Measurements from ENCODE around the gene ITIH3.

ITIH3 gene

DNA sequence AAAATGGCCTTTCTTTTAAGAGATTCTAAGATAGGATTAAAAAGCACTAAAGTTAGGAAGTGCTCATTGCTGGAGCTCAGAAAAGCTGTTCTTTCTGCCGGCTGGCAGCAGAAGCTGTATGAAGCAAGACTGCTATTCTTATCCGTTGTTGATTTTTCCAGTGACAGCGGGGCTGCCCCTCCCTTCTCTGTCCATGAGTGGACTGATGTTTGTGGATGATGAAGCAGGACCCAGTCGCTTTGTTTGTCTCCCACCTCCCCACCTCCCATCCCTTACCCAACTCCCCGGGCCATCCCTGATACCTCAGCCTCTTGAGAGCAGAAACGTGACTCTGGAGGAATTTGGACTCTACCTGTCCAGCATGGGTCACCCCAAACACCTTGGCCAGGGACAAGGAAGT lies 50.6 kb downstream of the ITIH3 start:
- DNase-seq, result no peak

DNA sequence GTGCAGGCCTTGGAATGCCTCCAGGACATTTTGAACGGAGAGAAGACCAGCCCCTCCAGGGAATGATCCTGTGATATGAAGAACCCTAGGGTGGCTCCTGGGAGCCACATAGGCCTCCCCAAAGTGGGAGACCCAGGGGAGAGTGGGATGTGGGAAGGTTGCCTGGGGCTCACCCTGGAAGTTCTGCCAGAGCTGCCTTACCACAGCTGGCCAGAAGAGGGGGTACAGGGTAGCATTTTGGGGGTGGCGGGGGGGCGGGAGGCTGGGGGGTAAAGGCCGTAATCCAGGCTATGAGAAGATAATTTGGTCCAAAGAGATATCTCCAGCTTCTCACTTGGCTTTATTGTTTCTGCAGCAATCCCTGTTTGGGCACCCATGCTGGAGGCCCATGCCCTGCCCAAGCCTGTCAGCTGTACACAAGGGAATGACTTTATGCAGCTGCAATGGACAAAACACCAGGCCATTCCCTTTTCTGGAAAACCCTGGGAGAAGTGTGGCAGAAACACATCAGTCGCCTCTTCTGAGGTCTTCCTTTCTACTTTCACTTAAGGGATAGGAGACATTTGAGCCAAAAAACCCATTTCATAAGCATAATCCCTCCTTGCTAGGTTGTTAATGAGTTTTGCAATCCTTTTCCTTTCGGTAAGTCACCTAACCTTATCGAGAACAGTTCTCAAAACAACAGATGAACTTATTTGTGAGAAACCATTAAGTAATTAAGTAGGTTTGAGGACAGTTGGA lies 51.3 kb downstream of the ITIH3 start:
- DNase-seq, result no peak

DNA sequence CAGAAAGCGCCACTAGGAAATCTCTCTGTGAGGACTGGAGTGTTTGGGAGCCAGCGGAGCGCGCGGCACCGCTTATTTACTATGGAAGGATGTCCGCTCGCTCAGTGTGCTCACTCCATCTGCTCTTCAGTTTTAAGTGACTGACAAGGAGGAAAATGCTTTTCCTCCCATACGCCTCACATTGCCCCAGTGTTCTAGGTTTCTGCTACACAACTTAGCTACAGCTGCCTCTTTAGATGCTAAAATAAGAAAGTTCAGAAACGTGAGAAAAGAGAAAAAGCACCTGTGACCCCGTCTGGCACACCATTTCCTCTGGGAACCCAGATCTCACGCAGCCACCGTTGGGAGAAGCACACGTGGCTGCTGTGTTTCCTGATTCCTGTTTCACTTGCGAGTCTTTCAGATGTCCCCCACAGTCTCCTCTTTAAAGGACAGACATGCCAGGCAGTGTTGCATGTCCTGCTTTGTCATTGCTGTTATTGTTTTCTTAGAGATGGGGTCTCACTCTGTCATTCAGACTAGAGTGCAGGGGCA lies 51.9 kb downstream of the ITIH3 start:
- no peak for DNase-seq

DNA sequence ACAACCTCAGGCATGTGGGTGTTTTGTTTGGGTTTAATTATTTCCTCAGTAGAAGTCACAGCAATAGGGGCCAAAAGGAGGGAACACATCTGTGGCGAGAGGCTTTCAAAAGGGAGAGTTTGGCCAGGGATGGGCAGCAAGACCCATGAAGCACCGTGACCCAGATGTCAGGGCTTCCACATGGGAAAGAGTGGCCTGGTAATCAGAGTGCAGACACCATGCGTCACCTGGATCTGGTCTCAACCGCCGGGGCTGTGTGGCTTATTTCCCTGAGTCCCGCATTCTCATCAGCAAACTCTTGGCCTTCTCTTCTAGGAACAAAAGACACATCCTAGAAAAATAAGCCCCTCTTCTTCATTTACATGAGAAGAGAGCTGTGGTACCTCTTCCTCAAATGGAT lies 52.6 kb downstream of the ITIH3 start:
- no peak for DNase-seq

DNA sequence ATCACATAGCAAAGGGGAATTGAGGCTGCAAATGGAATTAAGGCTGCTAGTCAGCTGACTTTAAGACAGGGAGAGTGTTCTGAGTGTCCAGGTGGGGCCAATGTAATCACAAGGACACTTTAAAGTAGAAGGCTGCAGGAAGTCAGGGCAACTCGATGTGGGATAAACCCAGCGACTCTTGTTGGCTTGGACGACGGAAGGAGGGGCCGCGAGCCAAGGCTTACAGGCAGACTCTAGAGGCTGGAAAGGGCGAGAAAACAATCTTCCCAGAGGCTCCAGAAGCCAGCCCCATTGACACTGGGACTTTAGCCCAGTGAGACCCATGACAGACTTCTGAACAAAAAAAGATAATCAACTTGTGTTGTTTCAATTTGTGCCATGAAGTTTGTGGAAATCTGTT lies 53.1 kb downstream of the ITIH3 start:
- DNase-seq, result no peak

DNA sequence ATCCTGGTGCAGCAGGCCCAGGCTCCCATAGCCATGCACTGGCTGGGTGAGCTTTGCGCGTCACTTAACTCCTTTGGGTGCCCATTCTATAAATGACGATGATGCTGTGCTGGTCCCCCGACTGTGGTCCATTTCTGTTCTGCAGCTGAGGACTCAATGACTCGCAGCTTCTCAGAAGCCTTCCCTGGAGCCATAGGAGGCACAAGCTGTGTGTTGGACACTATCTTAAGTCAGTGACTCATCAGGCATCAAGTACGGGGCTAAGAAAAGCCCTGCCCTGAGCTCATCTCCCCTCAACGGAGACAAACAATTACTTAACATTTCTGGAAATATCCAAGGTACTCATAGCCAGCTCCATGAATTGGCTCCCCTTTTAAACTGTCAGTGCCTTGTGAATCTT lies 54.0 kb downstream of the ITIH3 start:
- DNase-seq, result no peak

DNA sequence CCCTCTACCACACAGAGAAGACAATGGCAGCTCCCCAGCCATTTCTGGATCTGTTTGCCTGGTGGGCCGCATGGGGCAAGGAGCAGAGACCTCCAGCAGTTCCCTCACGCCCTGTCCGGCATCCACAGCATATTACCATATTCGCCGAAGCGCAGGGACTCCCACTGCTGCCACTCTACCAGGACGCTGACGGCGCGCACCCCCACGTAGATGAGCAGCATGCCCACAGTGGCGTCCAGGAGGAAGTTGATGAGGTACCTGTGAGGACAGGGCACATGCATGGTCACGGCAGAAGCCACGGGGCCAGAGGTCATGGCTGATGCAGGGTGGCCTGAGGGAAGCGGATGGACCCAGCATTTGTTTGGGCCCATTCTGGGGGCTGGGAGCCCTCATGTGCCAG lies 55.1 kb downstream of the ITIH3 start:
- no peak for DNase-seq

DNA sequence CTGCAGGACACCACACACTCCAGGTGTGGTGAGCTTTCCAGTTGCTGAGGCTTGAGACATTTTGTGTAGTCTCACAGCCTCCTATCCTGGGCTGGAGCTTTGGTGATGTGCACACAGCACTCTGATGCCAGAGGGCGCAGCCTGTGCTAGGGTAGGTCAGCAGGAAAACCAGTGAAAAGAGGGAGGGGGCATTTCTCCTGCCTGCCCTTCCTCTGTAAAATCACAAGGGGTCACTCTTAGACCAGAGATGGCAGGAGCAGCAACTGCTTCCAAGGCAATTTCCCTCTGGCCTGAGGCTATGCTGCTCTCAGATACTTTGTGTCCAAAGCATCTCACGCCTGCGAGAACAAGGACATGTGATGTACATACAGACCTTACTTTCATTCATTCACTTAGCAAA lies 56.8 kb downstream of the ITIH3 start:
- no peak for DNase-seq

DNA sequence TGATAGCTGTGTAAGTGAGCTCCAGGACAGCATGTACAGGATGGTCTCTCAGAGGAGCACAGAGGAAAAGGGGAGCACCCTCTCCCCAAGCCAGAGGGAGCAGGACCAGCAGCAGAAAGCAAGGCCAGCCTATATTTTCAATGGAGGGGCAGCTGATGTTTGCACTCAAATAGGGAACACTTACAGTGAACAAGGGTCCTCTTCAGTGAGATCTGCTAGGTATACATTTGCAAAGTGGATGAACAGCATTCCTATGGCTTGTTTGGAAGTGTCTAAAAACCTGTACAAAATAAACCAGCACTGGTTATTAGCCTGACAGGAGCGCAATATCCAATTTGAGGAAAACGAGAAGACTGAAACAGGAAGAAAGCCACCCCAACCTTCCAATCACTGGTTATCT lies 57.8 kb downstream of the ITIH3 start:
- DNase-seq, result no peak

DNA sequence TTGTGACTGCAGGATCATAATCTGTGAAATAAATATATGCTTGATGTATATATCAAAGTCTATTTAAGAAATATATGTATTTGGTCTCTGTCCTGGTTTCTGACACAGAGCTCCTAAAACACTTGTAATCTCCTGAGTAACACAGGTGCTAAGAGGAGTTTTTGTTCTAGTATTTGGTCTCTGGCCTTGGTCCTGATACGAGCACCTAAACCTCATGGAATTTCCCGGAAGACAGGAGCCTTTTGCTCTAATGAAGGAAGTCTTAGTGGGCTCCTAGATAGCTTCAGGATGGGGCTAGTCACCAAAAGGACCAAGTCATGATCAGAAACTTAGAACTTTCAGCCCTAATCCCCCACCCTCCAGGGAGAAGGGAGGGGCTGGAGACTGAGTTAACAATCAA lies 59.4 kb downstream of the ITIH3 start:
- DNase-seq, result no peak

DNA sequence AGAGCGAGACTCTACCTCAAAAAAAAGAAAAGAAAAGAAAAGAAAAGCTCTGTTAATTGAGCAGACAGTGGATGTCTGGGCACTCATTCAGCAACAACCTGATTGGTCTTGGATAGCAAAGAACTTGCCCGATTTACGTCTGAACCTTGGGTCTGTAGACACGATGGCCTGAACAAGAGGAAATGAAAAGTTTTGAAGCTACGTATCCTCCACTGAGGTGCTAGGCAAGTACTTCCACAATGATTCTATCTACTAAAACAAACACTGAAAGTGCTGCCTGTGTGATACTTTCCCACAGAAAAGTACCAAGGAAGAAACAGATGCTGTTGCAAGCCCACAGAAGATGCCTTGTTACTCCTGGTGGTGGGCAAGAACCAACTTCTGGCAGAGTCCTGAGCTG lies 62.1 kb downstream of the ITIH3 start:
- no peak for DNase-seq

DNA sequence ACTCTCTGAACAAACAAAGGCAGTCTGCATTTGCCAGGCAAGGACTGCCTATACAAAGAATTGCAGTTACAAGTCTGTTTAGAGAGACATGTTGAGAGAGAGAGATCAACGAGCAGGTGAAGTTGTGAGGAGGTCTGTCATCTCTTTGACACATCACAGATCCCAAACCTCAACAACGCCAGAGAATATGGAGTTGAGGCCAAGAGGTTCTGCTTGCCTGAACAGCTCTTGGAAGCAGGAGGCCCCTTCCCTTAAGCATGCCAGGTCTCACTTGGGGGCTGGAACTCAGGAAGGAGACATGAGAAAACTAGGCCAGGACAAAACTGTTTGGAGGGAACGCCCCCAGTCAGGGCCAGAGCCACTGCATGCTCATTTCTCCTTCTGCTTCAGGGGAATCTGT lies 62.5 kb downstream of the ITIH3 start:
- DNase-seq, result no peak

DNA sequence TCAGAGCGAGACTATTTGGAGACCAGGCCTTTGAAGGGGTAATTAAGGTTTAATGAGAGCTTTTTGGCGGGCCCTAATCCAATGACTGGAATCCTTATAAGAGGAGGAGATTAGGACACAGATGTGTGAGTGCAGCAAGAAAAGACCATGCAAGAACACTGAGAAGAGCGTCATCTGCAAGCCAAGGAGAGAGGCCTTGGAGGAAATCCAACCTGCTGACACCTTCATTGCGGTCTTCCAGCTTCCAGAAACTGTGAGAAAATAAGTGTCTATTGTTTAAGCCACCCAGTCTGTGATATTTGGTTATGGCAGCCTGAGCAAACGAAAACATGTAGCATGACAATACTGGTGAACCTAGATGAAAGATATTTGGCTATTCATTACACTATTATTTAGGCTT lies 63.3 kb downstream of the ITIH3 start:
- DNase-seq, result no peak
